GM19023 (cell line): ENCODE results near the gene CD80.

Experiments used
- ATAC-seq: cut with Tn5 transposase; IDR thresholded peaks from one replicate; pipeline ENCODE4 v1.9.1; 2021; ENCODE audit warnings: mild to moderate bottlenecking, moderate library complexity; ENCODE audit not compliant: unreplicated experiment

Gene CD80

GRCh38 chr3:119550192-119550910, 9.1 kb downstream of the CD80 start:
- ATAC-seq = no peak

GRCh38 chr3:119548341-119548740, 11.1 kb downstream of the CD80 start:
- ATAC-seq = no peak

GRCh38 chr3:119547227-119547626, 12.2 kb downstream of the CD80 start:
- ATAC-seq = no peak

GRCh38 chr3:119543147-119543546, 16.3 kb downstream of the CD80 start:
- ATAC-seq = no peak

- ATAC-seq = no peak
Observed at GRCh38 chr3:119542168-119542767, 17.1 kb downstream of the CD80 start.

- ATAC-seq = no peak
Observed at GRCh38 chr3:119541547-119541946, 17.9 kb downstream of the CD80 start.

GRCh38 chr3:119538772-119539171, 20.6 kb downstream of the CD80 start:
- no peak for ATAC-seq

GRCh38 chr3:119536757-119537156, 22.7 kb downstream of the CD80 start:
- ATAC-seq = no peak

GRCh38 chr3:119534296-119534695, 25.1 kb downstream of the CD80 start:
- no peak for ATAC-seq

GRCh38 chr3:119531151-119531550, 28.3 kb downstream of the CD80 start:
- no peak for ATAC-seq

GRCh38 chr3:119530456-119530855, 29.0 kb downstream of the CD80 start:
- no peak for ATAC-seq

- ATAC-seq = no peak
Observed at GRCh38 chr3:119529883-119530282, 29.5 kb downstream of the CD80 start.

GRCh38 chr3:119527714-119528113, 31.7 kb downstream of the CD80 start:
- ATAC-seq = no peak

GRCh38 chr3:119524931-119525662, 34.3 kb downstream of the CD80 start:
- ATAC-seq = no peak

- no peak for ATAC-seq
Observed at GRCh38 chr3:119518026-119518425, 41.4 kb downstream of the CD80 start.

GRCh38 chr3:119517112-119517511, 42.3 kb downstream of the CD80 start:
- ATAC-seq = no peak

- no peak for ATAC-seq
Observed at GRCh38 chr3:119514637-119515036, 44.8 kb downstream of the CD80 start.

- ATAC-seq = no peak
Observed at GRCh38 chr3:119510690-119511089, 48.7 kb downstream of the CD80 start.

- ATAC-seq = peak; percentile 66
Observed at GRCh38 chr3:119508172-119508845, 51.1 kb downstream of the CD80 start.

- ATAC-seq = no peak
Observed at GRCh38 chr3:119507404-119507803, 52.0 kb downstream of the CD80 start.

GRCh38 chr3:119506631-119507030, 52.8 kb downstream of the CD80 start:
- no peak for ATAC-seq
